GM12875 (cell line): Measurements from ENCODE around the gene PSMB7.

Experiments used
- H3K4me3 ChIP-seq: one replicate; pipeline ENCODE4 v1.5.1; 2011; ENCODE audit warnings: low read depth, low read length, control low read depth
- TF ChIP-seq, protein P1 (sequence below): IDR thresholded peaks from 2 replicates; pipeline ENCODE4 v1.5.1; 2011; ENCODE audit warnings: low read depth, mild to moderate bottlenecking, control low read depth, inconsistent platforms, low read length, moderate library complexity, borderline replicate concordance; ENCODE audit not compliant: insufficient read depth

PSMB7 gene

DNA sequence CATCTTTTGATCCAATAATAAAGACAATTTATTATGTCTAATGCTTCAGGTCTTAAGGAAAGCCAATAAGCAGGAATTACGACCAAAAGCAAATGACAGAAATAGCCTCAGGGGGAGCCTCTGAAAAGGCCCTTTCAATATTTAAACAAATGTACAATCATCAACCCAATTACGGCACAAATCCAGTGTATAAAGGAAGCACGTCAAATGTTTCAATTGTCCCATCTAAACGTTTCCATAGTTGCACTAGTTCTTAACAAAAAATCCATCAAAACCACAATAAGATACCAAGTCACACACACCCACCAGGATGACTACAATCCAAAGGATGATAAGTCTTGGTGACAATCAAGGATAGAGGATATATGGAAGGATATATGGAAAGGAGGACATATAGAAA, 41.9 kb downstream of the PSMB7 start:
- TF ChIP-seq, protein P1, sequence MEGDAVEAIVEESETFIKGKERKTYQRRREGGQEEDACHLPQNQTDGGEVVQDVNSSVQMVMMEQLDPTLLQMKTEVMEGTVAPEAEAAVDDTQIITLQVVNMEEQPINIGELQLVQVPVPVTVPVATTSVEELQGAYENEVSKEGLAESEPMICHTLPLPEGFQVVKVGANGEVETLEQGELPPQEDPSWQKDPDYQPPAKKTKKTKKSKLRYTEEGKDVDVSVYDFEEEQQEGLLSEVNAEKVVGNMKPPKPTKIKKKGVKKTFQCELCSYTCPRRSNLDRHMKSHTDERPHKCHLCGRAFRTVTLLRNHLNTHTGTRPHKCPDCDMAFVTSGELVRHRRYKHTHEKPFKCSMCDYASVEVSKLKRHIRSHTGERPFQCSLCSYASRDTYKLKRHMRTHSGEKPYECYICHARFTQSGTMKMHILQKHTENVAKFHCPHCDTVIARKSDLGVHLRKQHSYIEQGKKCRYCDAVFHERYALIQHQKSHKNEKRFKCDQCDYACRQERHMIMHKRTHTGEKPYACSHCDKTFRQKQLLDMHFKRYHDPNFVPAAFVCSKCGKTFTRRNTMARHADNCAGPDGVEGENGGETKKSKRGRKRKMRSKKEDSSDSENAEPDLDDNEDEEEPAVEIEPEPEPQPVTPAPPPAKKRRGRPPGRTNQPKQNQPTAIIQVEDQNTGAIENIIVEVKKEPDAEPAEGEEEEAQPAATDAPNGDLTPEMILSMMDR = no peak
- no peak overlapping the region for H3K4me3 ChIP-seq

DNA sequence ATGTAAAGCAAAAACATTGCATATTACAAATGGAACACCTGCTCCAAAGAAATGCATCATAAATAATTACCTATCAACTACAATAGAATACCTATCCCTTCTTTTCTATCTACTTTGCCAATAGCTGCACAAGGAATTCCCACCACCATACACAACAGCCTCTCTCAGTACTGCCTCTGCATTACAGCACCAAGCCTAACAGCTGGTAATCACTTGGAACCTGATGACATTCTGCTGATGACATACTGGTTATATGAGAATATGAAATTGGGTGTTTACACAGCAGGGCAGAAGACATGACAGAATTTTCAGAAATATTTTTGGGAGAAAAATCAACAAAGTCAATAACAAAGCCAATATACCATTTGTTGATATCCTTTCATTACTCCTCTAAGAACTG, 43.2 kb downstream of the PSMB7 start:
- no peak overlapping the region for H3K4me3 ChIP-seq
- TF ChIP-seq, protein P1 = no peak

DNA sequence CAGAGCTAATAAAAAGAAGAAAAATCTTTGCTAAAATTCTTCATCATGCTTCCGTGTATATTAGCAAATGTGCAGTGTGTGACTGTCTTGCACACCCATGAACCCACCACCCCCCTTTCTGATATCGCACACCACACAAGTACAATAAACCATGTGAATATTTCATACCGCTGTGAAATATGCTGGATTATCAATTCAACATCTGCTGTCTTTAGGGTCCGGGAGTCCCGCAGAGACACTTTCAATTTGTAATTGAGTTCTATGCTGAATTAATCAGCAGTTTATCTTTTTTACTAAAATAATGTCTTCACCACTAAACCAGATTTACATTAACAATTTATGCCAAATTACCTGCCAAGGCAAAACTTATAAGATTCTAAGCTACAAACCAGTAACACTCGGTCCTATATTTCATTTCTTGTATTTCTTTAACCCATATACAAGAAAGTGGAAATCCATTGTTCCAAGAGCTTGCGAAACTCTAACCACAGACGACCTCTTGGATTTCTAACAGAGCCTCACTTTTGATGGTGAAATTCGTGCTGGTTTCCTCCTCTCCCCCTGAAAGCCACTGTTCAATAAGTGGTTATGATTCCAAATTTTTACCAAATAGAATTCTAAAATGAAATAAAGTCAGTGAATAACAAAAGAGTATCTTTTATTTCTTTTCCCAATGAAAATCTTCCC, 44.2 kb downstream of the PSMB7 start:
- H3K4me3 ChIP-seq = no peak overlapping the region
- TF ChIP-seq, protein P1 = no peak

DNA sequence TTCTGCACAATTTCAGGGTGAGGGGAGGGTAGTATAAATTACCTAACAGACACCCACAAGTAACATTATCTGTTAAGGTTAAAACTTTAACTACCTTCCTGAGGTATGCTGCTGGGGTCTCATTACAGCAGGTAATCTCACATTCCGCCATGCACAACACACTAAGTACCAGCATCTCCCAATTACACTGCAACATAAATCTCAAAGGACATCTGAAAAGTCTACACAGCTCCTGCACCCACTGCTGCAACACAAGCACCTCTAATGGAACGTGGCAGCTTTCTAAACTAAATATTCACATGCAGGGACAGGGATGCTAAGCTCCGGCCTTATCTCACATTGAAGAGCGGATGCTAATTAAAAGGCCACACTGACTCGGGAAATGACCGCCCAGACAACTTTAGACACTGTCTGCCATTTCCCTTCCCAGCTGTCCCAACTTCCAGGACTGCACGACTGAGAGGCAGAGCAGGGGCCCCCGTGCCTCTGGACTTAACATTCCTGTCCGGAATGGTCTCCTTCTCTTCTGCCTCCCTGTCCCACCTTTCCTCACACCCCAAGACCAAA, 45.9 kb downstream of the PSMB7 start:
- no peak overlapping the region for H3K4me3 ChIP-seq
- TF ChIP-seq, protein P1 = no peak

DNA sequence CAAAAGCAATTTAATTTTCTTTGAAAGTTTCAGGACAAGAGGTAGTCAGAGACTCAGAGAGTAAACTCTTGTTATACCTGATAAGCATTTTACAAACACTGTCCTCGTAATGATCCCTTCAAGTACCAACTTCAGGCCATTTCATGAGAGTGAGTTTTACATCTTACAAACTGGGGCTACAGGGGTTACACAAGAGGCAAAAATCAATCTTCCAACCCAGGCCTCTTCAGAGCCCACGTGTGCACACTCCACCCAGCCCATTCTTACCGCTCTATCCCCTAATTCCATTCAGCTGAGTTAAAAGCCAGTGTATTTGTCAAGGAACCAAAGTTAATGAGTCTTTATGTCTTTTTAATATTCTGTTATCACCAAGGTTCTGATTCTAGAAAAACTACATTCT, 46.5 kb downstream of the PSMB7 start:
- no peak overlapping the region for H3K4me3 ChIP-seq
- TF ChIP-seq, protein P1 = no peak

DNA sequence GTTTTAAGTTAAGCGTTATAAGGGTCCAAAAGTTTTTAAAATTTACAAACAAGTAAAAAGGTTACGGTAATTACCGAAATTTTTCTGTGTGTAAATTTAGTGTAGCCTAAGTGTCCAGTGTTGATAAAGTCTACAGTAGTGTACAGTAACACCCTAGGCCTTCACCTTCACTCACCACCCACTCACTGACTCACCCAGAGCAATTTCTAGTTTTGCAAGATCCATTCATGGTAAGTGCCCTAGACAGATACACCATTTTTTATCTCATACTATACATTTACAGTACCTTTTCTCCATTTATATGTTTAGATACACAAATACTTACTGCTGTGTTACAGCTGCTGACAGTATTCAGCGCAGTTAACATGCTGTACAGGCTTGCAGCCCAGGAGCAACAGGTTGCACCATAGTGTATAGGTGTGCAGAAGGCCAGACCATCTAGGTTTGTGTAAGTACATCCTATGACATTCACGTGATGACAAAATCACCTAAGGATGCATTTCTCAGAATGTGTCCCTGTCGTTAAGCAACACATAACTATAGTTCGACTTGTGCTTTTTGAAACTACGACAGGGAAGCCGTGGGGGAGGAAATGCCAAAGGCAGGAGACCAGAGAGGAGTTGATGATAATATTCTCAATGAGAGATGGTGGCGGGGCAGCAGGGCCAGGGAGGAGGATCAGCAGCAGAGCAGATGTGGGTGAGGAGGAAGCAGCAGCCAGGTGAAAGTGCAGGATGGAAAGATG, 48.6 kb downstream of the PSMB7 start:
- H3K4me3 ChIP-seq = no peak overlapping the region
- TF ChIP-seq, protein P1 = no peak
